Measurements from ENCODE around the gene LRRFIP1.

The LRRFIP1 gene

DNA sequence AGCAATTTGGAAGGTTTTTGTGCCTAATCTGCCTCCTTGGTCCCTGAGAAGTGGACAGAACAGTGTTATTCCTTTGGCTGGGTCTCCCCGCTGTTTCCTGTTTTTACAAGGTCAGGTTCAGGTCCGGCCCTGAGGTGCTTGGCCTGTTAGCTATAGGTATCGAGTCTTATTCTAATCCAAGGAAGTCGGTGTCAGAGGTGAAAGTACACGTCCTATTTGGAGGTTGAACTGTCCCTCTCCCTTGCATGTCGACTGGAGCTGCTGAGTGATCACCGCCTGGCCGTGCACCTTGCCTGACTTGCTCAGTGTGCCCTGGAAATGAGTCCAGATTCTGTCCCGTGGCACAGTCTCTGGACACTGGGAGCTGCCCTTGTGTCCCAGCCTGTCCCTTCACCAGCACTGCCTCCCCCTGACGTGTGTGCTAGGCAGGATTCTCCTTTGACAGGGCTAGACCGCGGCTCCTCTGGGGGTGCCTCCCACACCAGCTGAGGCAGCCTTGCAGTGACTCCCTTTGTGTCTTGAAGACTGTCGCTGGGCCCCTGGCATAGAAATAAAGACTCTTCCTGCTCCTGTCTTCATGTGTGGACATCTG, 105.5 kb downstream of the LRRFIP1 start:
- TF ChIP-seq, protein P1, sequence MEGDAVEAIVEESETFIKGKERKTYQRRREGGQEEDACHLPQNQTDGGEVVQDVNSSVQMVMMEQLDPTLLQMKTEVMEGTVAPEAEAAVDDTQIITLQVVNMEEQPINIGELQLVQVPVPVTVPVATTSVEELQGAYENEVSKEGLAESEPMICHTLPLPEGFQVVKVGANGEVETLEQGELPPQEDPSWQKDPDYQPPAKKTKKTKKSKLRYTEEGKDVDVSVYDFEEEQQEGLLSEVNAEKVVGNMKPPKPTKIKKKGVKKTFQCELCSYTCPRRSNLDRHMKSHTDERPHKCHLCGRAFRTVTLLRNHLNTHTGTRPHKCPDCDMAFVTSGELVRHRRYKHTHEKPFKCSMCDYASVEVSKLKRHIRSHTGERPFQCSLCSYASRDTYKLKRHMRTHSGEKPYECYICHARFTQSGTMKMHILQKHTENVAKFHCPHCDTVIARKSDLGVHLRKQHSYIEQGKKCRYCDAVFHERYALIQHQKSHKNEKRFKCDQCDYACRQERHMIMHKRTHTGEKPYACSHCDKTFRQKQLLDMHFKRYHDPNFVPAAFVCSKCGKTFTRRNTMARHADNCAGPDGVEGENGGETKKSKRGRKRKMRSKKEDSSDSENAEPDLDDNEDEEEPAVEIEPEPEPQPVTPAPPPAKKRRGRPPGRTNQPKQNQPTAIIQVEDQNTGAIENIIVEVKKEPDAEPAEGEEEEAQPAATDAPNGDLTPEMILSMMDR (IDR thresholded peaks at IDR 0.05): no peak
- Mint-ChIP-seq H3K4me3 (peak overlapping the region; percentile 28), H3K27me3 (ENCODE audit: low read depth, poor library complexity) (no peaks in the 10 kb centered on the region), H3K36me3 (ENCODE audit: low read depth) (peaks cover 8% of the 10 kb centered on the region), H3K27ac (peak overlapping the region; percentile 23), H3K9me3 (no peaks in the 10 kb centered on the region), H3K4me1 (peaks cover 85% of the 10 kb centered on the region)
- peak; percentile 32 for DNase-seq

GRCh38 chr2:237733677-237734300, 106.4 kb downstream of the LRRFIP1 start:
- Mint-ChIP-seq H3K27me3 (ENCODE audit: low read depth, poor library complexity) (no peaks in the 10 kb centered on the region), H3K4me3 (peak overlapping the region; percentile 51), H3K27ac (no peak overlapping the region), H3K4me1 (peaks cover 88% of the 10 kb centered on the region), H3K9me3 (no peaks in the 10 kb centered on the region), H3K36me3 (ENCODE audit: low read depth) (peaks cover 11% of the 10 kb centered on the region)
- TF ChIP-seq, protein P1 (IDR thresholded peaks at IDR 0.05): no peak
- no peak for DNase-seq

DNA sequence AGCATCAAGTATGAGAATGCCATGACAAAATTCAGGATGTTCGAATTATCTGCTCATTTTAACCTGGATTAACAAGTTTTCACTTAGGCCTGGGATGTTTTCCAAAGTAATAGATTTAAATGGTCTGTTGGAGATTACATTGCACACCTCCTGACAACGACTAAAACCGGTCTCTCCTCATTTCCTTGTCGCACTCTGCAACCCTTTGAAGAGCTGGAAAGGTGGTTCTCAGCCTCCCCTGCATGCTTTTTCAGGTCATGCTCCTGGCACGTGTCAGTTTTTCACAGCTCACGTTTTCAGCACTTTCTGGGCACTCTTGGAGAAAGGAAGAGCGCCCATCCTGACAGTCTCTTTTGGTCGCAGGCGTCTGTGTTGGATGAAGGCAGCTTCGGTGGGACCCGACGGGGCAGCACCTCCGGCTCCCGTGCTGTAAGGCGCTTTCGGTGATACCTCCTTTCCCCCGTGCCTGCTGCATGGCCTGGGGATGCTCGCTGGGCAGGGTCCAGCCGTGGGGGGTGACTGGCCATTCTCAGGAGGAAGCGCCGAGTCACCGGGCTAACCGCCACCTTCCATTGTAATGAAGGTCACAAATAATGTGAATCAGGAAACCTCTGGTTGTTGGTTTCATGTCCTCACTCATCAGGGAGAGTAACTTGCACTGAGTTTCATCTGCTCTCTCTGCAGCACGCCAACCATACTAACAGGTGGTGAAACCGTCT, 107.7 kb downstream of the LRRFIP1 start:
- TF ChIP-seq, protein P1 (IDR thresholded peaks at IDR 0.05): no peak
- peak overlapping the region; percentile 93 for H3K27ac Mint-ChIP-seq
- no peak for DNase-seq
- no peaks in the 10 kb centered on the region for H3K9me3 Mint-ChIP-seq
- H3K4me1 Mint-ChIP-seq: peaks cover 90% of the 10 kb centered on the region
- no peaks in the 10 kb centered on the region for H3K27me3 Mint-ChIP-seq (ENCODE audit: low read depth, poor library complexity)
- H3K36me3 Mint-ChIP-seq (ENCODE audit: low read depth): peaks cover 15% of the 10 kb centered on the region
- no peak overlapping the region for H3K4me3 Mint-ChIP-seq

- H3K9me3 Mint-ChIP-seq: no peaks in the 10 kb centered on the region
- H3K27ac Mint-ChIP-seq: no peak overlapping the region
- DNase-seq: no peak
- no peaks in the 10 kb centered on the region for H3K27me3 Mint-ChIP-seq (ENCODE audit: low read depth, poor library complexity)
- TF ChIP-seq, protein P1 (IDR thresholded peaks at IDR 0.05): no peak
- peaks cover 90% of the 10 kb centered on the region for H3K4me1 Mint-ChIP-seq
- peaks cover 17% of the 10 kb centered on the region for H3K36me3 Mint-ChIP-seq (ENCODE audit: low read depth)
- no peak overlapping the region for H3K4me3 Mint-ChIP-seq
These were observed 108.4 kb downstream of the LRRFIP1 start for GRCh38 chr2:237735798-237736197.

- TF ChIP-seq, protein P1 (IDR thresholded peaks at IDR 0.05): no peak
- H3K27ac Mint-ChIP-seq: peak overlapping the region; percentile 96
- peaks cover 85% of the 10 kb centered on the region for H3K4me1 Mint-ChIP-seq
- no peaks in the 10 kb centered on the region for H3K27me3 Mint-ChIP-seq (ENCODE audit: low read depth, poor library complexity)
- H3K9me3 Mint-ChIP-seq: no peaks in the 10 kb centered on the region
- peaks cover 22% of the 10 kb centered on the region for H3K36me3 Mint-ChIP-seq (ENCODE audit: low read depth)
- H3K4me3 Mint-ChIP-seq: no peak overlapping the region
- DNase-seq: no peak
These were observed 109.4 kb downstream of the LRRFIP1 start for GRCh38 chr2:237736783-237737182.

Data from nephron progenitor cell (in vitro differentiated cells).